HEK293T (cell line): Measurements from ENCODE around the gene PITPNM3.

Experiments
- CTCF ChIA-PET: fragments of 350-600 bp; formaldehyde crosslinking; extraction: SDS; loops from one replicate; lab custom pipeline; 2021; ENCODE audit warnings: antibody characterized with exemption, inconsistent platforms; lab: Yijun Ruan, JAX
- POLR2A ChIA-PET: fragments of 350-600 bp; formaldehyde crosslinking; extraction: SDS; loops from one replicate; lab custom pipeline; 2020; ENCODE audit warnings: antibody characterized with exemption, inconsistent platforms; lab: Yijun Ruan, JAX
- DNase-seq: peaks from one replicate; pipeline ENCODE4 v3.0.0; 2012; ENCODE audit warnings: mixed read lengths; ENCODE audit errors: extremely low spot score
- ARNT ChIP-seq: fragments of 450-650 bp; IDR thresholded peaks from 2 replicates; pipeline ENCODE4 v1.6.1; 2017; ENCODE audit warnings: mild to moderate bottlenecking
- BHLHE40 ChIP-seq: fragments of 450-650 bp; IDR thresholded peaks from 2 replicates; pipeline ENCODE4 v1.6.1; 2016; ENCODE audit warnings: mild to moderate bottlenecking, moderate library complexity, borderline replicate concordance
- CTBP1 ChIP-seq: fragments of 450-650 bp; IDR thresholded peaks from 2 replicates; pipeline ENCODE4 v1.6.1; 2016; ENCODE audit warnings: borderline replicate concordance
- ELF4 ChIP-seq: fragments of 450-650 bp; IDR thresholded peaks from 2 replicates; pipeline ENCODE4 v1.6.1; 2017; ENCODE audit warnings: antibody characterized with exemption
- FOXA1 ChIP-seq: fragments of 450-650 bp; IDR thresholded peaks from 2 replicates; pipeline ENCODE4 v1.6.1; 2016; ENCODE audit warnings: mild to moderate bottlenecking
- FOXK2 ChIP-seq: fragments of 450-650 bp; IDR thresholded peaks from 2 replicates; pipeline ENCODE4 v1.6.1; 2016; ENCODE audit warnings: mild to moderate bottlenecking
- FOXM1 ChIP-seq: fragments of 450-650 bp; IDR thresholded peaks from 2 replicates; pipeline ENCODE4 v1.6.1; 2017; ENCODE audit warnings: mild to moderate bottlenecking, borderline replicate concordance
- HDGF ChIP-seq: fragments of 450-650 bp; IDR thresholded peaks from 2 replicates; pipeline ENCODE4 v1.6.1; 2017; ENCODE audit warnings: antibody characterized with exemption, borderline replicate concordance
- L3MBTL2 ChIP-seq: fragments of 450-650 bp; conservative IDR thresholded peaks from 2 replicates; pipeline ENCODE4 v1.6.1; 2016; ENCODE audit warnings: mild to moderate bottlenecking
- LEF1 ChIP-seq: fragments of 450-650 bp; IDR thresholded peaks from 2 replicates; pipeline ENCODE4 v1.6.1; 2017; ENCODE audit warnings: mild to moderate bottlenecking, borderline replicate concordance
- NFRKB ChIP-seq: fragments of 450-650 bp; IDR thresholded peaks from 2 replicates; pipeline ENCODE4 v1.6.1; 2016; ENCODE audit warnings: mild to moderate bottlenecking, moderate library complexity
- SP1 ChIP-seq: fragments of 450-650 bp; IDR thresholded peaks from 2 replicates; pipeline ENCODE4 v1.6.1; 2017
- SUZ12 ChIP-seq: fragments of 450-650 bp; IDR thresholded peaks from 2 replicates; pipeline ENCODE4 v1.6.1; 2016; ENCODE audit warnings: mild to moderate bottlenecking
- TARDBP ChIP-seq: fragments of 450-650 bp; IDR thresholded peaks from 2 replicates; pipeline ENCODE4 v1.6.1; 2016
- ZNF384 ChIP-seq: fragments of 450-650 bp; IDR thresholded peaks from 2 replicates; pipeline ENCODE4 v1.6.1; 2016
- TF ChIP-seq, protein P1 (sequence below): fragments of 450-650 bp; IDR thresholded peaks from 2 replicates; pipeline ENCODE4 v1.6.1; 2016

PITPNM3 gene

DNA sequence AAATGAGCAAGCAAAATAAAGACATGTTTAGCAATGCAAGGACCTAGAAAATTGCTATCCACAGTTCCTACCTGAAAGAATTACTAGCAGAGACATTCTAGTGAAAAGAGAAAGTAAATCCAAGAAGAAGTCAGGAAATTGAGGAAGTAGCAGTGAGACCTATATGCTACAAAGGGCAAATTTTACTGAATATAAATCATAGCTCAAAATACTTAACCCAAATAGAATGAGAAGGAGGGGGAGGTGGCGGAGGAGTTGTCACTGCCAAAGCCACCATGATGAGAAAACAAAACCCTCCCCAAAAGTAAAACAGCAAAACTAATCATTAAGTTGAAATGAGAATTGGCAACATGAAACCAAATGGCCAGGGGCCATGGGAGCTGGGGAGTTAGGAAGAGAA, 39.3 kb downstream of the PITPNM3 start:
- CTCF ChIA-PET = no interaction called here
- POLR2A ChIA-PET = no interaction called here
- DNase-seq = no peak
- TF ChIP-seq, protein P1, sequence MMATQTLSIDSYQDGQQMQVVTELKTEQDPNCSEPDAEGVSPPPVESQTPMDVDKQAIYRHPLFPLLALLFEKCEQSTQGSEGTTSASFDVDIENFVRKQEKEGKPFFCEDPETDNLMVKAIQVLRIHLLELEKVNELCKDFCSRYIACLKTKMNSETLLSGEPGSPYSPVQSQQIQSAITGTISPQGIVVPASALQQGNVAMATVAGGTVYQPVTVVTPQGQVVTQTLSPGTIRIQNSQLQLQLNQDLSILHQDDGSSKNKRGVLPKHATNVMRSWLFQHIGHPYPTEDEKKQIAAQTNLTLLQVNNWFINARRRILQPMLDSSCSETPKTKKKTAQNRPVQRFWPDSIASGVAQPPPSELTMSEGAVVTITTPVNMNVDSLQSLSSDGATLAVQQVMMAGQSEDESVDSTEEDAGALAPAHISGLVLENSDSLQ = no peak
- TF ChIP-seq LEF1 (no peak), TARDBP (no peak), FOXK2 (no peak), CTBP1 (no peak), FOXA1 (no peak), SUZ12 (no peak), BHLHE40 (no peak), FOXM1 (no peak)

DNA sequence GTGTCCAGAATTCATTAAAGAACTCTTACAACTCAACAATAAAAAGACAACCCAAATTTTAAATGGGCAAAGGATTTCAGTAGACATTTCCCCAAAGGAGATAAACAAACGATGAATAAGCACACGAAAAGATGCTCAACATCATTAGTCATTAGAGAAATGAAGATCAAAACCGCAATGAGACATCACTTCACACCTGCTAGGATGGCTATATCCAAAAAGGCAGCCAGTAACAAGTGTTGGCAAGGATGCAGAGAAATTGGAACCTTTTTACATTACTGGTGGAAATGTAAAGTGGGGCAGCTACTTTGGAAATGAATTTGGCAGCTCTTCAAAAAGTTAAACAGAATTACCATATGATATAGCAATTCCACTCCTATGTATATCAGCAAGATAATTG, 42.0 kb downstream of the PITPNM3 start:
- no peak for DNase-seq
- POLR2A ChIA-PET = no interaction called here
- TF ChIP-seq LEF1 = no peak
- no peak for TF ChIP-seq FOXK2
- no peak for TF ChIP-seq FOXM1
- TF ChIP-seq NFRKB = no peak
- no peak for TF ChIP-seq SP1
- no peak for TF ChIP-seq ARNT
- TF ChIP-seq FOXA1 = no peak
- TF ChIP-seq TARDBP = no peak
- CTCF ChIA-PET = no interaction called here

DNA sequence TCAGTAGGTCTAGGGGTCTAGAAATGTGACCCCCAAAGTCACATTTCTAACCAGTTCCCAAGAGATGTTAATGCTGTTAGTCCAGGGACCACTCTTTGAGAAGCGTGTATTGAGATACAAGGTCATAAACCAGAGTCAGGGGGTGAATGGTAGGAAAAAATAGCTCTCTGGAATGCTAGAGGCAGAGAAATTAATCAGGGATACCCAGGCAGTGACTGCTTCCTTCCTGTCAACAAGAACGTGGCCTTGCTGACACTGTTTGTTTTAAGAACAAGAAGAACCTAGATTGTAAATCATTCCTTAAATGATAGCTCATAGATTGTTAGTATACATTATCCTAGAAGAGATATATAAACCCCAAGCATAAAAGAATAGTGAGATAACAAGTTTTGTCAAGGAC, 43.8 kb downstream of the PITPNM3 start:
- no peak for DNase-seq
- POLR2A ChIA-PET = no interaction called here
- TF ChIP-seq ARNT (no peak), NFRKB (no peak), L3MBTL2 (no peak)
- CTCF ChIA-PET = no interaction called here

DNA sequence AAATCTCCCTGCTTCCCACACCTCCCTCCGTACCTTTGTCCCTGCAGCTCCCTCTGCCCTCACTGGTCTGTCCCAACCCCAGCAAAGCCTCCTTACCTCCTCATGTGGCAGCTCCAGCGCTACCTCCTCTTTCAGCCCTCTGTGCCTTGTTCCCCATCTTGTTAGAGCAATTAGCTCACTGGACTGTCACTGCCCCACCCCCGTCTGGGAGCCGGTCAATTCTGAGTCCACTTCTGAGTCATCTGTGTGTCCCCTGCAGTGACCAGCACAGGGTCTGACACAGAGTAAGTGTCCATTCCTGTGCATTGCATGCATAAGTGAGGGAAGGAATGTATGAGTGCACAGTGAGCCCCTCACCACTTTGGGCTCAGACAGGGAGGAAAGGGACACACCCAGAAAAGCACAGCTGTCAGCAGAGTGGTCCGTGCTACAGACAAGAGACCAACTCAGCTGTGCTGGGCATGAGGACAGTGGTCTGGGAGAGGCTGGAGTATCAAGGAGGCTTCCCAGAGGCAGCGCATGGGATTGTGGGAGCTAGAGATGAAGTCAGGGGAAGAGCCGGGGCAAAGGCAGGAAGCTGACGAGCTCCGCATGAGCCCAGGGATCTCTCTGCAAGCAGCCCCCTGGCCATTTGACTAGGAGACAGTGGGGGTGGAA, 45.9 kb downstream of the PITPNM3 start:
- DNase-seq = no peak
- POLR2A ChIA-PET = no interaction called here
- CTCF ChIA-PET = no interaction called here
- TF ChIP-seq, protein P1 = no peak
- no peak for TF ChIP-seq L3MBTL2
- no peak for TF ChIP-seq LEF1
- TF ChIP-seq ZNF384 = no peak
- TF ChIP-seq BHLHE40 = no peak
- no peak for TF ChIP-seq FOXK2
- no peak for TF ChIP-seq SUZ12

DNA sequence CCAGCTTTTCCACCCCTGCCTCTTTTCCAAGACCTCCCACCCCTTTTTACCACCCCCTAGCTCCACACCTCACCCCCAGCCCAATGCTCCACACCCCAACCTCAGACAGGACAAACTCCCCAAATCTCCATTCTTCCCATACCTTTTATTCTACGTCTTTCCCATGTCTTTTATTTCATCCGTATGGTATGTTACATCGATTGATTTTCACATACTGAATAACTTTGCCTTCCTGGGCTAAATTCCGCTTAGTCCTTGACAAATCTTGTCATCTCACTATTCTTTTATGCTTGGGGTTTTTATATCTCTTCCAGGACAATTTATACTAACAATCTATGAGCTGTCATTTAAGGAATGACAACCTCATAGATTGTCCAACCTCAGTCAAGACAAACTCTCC, 46.4 kb downstream of the PITPNM3 start:
- DNase-seq = no peak
- TF ChIP-seq ZNF384 = no peak
- no peak for TF ChIP-seq FOXA1
- TF ChIP-seq ARNT = no peak
- ChIA-PET POLR2A (no interaction called here), CTCF (no interaction called here)

DNA sequence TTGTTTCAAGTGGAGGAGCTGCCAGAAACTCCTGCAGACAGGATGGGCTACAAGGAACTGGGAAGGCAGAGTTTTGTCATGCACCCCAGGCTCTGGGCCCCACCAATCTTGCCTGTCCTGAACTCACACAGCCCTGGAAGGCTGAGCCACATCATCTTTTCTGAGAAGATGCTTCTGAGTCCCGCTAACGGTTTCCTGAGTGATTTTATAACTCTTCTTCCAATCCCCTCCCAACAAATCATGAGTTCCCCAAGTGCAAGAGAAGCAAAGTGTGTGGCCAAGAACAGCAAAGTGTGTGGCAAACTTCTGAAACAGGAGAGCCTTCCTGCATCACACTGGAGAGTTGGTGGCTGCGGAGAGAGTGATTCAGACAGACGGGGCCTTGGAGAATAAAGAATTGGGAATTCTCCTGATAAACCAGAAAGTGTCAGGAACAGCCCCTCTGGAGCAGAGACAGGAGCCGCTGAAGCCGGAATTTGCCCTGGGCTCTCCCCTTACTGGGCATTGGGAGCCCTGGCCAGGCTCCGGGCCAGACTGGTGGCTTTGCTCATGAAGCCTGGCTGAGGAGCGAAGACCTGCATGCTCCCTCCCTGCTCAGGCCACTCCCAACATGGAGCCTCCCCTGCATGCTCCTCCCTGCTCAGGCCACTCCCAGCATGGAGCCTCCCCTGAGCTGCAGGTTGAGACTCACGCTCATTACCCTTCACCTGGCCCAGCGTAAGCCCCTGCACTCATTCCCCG, 47.2 kb downstream of the PITPNM3 start:
- ChIA-PET POLR2A (no interaction called here), CTCF (no interaction called here)
- no peak for DNase-seq
- TF ChIP-seq TARDBP = no peak
- no peak for TF ChIP-seq LEF1
- no peak for TF ChIP-seq ELF4
- no peak for TF ChIP-seq FOXA1
- no peak for TF ChIP-seq HDGF
- TF ChIP-seq CTBP1 = no peak
- no peak for TF ChIP-seq SP1
- TF ChIP-seq BHLHE40 = no peak
- no peak for TF ChIP-seq FOXK2
- no peak for TF ChIP-seq NFRKB
- no peak for TF ChIP-seq ARNT
- TF ChIP-seq, protein P1 = no peak
- no peak for TF ChIP-seq ZNF384
- TF ChIP-seq FOXM1 = no peak
- no peak for TF ChIP-seq L3MBTL2

DNA sequence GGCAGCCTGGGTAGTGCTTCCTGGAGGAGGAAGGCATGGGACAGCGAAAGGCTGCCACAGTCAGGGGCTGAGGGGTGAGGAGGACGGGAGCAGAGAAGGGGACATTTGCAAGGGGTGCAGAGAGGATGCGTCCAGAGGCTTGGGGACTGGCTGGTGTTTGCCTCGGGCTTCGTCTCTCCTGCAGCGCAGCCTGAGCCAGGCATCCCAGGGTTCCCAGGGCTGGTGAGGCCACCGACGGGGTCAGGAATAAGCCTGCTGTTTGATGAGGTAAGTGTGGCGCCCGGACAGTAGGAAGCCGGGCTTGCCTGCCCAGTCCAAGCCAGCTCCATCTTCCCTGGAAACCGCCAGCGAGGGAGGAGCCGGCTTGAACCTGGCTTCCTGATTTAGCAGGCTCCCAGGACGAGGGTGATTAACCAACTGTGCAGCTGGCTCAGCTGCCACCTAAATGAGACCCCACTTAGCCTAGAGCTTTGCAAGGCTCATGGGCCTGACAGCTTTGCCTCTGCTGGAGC, 47.8 kb downstream of the PITPNM3 start:
- no peak for DNase-seq
- POLR2A ChIA-PET = no interaction called here
- TF ChIP-seq, protein P1 = no peak
- TF ChIP-seq ELF4 (no peak), TARDBP (no peak), FOXM1 (no peak), ARNT (no peak)
- CTCF ChIA-PET = no interaction called here
